Measurements from ENCODE around the gene LMF1.
"Not testable (repeated sequence)": the region's sequence is repeated elsewhere in the genome, so short reads cannot be mapped to it uniquely, and the experiment has no call there.

Gene LMF1

DNA sequence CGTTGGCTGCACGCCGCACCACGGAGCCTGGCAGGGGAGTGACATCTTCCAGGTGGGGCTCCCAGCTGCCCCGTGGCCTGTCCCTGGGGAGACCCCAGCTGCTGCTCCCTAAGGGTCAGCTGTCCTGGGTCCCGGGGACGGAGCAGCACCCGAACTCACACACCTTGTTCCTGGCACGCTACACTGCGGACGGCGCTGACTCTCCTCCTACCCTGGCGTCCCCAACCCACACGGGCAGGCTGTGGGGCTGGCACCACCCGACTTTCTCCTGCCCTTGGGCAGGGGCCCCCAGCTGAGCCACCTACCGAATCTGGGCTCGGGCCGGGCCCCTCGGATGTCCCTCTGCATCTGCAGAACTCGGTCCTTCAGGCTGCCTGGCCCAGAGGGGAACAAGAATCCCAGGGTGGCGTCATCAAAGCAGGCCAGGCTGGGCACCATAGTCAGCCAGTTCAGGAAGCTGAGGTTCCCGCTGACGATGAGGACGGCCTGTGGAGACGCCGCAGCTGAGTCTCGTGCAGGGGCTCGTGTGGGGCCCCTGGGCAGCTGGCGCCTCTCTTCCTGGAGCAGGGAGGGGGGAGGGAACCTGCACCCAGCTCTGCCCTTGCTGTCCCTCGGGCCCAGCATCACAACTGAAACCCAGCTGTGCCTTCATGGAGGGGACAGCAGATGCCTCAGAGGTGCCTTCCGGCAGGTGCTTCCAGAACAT lies 99.8 kb downstream of the LMF1 start:
- no peaks in the 10 kb centered on the region for H3K4me1 Mint-ChIP-seq (ENCODE audit: low read depth in 2 of 2)
- DNase-seq = no peak
- H3K36me3 Mint-ChIP-seq (ENCODE audit: insufficient read depth) = no peaks in the 10 kb centered on the region
- H3K27me3 Mint-ChIP-seq = no peaks in the 10 kb centered on the region
- ATAC-seq (replicated peaks) = no peak
- H3K27ac Mint-ChIP-seq = no peak overlapping the region
- no peak overlapping the region for H3K4me3 Mint-ChIP-seq
- H3K9me3 Mint-ChIP-seq = no peaks in the 10 kb centered on the region

DNA sequence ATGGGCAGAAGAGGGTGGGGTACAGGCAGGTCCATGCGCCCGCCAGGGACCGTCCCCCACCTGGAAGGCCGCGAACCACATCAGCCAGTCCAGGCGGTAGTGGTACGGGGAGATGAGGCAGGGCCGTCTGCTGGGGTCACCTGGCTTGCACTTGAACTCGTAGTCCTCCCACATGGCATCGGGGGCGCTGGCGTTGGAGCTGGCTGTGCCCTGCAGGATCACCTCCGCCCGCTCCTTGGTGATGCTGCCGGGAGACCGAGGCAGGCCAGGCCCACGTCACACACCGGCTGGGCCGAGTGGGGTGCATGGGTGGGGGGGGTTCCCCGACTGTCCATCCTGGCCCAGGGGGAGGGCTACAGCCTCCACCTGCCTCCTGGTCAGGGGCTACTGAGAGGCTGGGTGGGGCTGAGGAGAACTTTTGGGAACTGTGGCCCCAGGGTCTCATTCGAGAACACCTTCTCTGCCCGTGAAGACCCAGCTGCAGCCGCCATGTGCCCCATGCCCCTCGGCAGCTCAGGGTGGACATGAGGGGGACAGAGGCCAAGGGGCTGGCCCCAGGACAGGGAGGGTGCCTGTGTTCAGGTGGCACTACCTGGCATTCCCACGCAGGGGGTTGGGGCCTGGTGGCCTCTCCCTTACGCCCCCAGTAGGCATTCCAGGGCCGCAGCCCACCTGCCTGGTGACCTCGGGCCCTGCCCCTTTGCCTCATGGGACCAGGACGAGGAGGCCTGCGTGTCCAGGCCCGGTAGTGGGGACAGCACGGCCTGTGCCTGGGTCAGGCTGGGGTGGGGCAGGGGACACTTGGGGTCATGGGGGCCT lies 100.8 kb downstream of the LMF1 start:
- no peak overlapping the region for H3K27ac Mint-ChIP-seq
- ATAC-seq (replicated peaks) (no peak), DNase-seq (no peak)
- H3K27me3 Mint-ChIP-seq = no peaks in the 10 kb centered on the region
- no peaks in the 10 kb centered on the region for H3K4me1 Mint-ChIP-seq (ENCODE audit: low read depth in 2 of 2)
- H3K36me3 Mint-ChIP-seq (ENCODE audit: insufficient read depth) = no peaks in the 10 kb centered on the region
- no peaks in the 10 kb centered on the region for H3K9me3 Mint-ChIP-seq
- no peak overlapping the region for H3K4me3 Mint-ChIP-seq

DNA sequence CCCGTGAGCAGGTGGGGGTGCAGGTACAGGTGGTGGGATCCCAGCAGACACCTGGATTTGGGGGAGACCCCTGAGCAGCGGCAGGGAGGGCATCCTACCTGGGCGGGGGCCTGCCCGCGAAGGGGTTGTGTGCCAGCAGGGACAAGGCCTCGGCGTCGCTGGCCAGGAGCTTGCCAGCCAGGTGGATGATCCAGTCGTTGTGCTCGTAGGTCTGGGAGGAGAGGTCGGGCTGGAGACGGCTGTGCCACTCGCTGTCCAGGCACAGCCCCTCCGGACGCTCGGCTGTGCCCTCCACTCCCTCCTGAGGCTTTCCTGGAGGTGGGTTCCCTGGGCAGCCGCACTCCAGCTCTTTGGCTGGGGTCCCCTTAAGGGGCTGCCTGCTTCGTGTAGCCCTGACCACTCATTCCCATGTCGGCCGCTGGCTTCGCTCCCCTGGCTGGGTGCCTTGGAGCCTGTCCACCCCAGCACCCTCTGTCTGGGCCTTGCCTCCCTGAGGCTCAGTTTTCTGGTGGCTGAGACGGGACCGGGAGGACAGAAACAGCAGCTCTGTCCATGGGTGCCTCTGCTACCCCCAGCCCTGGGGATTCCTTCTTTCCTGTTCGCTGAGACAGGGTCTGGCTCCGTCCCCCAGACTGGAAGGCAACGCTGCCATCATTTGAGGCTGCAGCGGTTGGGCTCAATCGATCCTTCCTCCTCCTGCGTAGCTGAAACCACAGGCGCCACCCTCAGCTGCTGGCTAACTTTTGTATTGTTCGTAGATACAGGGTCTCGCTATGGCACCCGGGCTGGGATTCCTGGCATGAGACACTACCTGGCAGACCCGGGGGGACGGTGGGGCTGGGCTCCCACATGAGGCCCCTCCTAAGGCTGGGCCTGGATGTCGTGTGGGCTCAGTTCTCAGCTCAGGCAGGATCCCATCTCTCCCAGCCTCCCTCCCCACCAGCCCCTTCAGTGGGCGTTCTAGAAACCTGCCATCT lies 101.7 kb downstream of the LMF1 start:
- Mint-ChIP-seq H3K27ac (no peak overlapping the region), H3K27me3 (no peaks in the 10 kb centered on the region), H3K4me1 (ENCODE audit: low read depth in 2 of 2) (no peaks in the 10 kb centered on the region), H3K4me3 (no peak overlapping the region), H3K36me3 (ENCODE audit: insufficient read depth) (no peaks in the 10 kb centered on the region), H3K9me3 (no peaks in the 10 kb centered on the region)
- ATAC-seq (replicated peaks) = no peak
- DNase-seq = no peak

GRCh38 chr16:868386-868755 lies 102.4 kb downstream of the LMF1 start:
- H3K27ac Mint-ChIP-seq = no peak overlapping the region
- H3K4me1 Mint-ChIP-seq (ENCODE audit: low read depth in 2 of 2) = no peaks in the 10 kb centered on the region
- ATAC-seq (replicated peaks) (no peak), DNase-seq (no peak)
- no peaks in the 10 kb centered on the region for H3K36me3 Mint-ChIP-seq (ENCODE audit: insufficient read depth)
- H3K4me3 Mint-ChIP-seq = no peak overlapping the region
- no peaks in the 10 kb centered on the region for H3K9me3 Mint-ChIP-seq
- no peaks in the 10 kb centered on the region for H3K27me3 Mint-ChIP-seq

DNA sequence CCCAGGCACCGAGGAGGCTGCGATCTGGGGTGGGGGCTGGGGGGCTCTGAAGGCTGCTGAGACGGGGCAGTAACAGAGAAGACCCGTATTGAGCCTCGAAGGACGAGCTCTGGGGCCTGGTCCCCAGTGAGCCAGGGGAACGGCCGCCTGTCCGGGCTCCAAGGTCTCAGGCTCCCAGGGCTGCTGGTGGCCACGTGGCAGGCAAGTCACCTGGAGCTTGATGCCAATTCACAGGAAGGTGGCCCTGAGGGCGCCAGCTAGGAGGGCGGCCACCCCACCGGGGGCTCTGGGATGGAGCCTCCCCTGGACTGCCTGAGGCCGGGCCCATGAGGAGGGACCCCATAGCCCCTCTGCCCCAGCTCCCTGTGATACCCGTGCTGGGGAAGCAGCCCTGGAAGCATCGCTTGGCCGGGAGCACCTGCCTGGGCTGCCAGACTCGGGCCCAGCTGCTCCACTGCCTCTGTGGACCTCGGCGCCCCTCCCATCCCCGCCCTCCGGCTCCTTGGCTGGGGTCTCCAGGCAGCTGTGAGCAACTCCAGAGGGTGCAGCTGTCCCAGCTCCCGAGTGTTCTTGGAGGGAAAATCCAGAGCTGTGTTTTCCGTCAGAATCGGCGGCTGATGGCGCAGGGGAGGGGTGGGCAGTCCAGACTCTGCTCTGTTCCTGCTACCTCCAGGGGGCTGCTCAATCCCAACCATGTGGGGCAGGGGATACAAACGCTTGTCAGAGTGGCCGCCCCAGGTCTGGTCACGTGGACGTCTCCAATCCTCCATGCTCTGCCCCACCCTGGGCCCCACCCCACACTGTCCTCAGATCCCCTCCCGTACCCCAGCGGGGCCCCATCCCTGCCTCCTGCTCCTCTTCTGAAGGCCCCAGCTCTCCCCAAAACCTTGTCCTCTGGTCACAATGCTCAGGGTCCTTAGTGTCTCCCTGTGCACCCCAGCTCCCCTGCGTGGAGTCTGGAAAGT lies 103.1 kb downstream of the LMF1 start:
- DNase-seq = no peak
- no peak for ATAC-seq (replicated peaks)
- Mint-ChIP-seq H3K9me3 (no peaks in the 10 kb centered on the region), H3K27me3 (no peaks in the 10 kb centered on the region), H3K36me3 (ENCODE audit: insufficient read depth) (no peaks in the 10 kb centered on the region), H3K4me1 (ENCODE audit: low read depth in 2 of 2) (no peaks in the 10 kb centered on the region), H3K4me3 (no peak overlapping the region), H3K27ac (no peak overlapping the region)

GRCh38 chr16:866252-866896 lies 104.4 kb downstream of the LMF1 start:
- ATAC-seq (replicated peaks) (no peak), DNase-seq (no peak)
- Mint-ChIP-seq H3K27me3 (no peaks in the 10 kb centered on the region), H3K4me3 (no peak overlapping the region), H3K36me3 (ENCODE audit: insufficient read depth) (no peaks in the 10 kb centered on the region), H3K27ac (no peak overlapping the region), H3K4me1 (ENCODE audit: low read depth in 2 of 2) (no peaks in the 10 kb centered on the region), H3K9me3 (no peaks in the 10 kb centered on the region)

DNA sequence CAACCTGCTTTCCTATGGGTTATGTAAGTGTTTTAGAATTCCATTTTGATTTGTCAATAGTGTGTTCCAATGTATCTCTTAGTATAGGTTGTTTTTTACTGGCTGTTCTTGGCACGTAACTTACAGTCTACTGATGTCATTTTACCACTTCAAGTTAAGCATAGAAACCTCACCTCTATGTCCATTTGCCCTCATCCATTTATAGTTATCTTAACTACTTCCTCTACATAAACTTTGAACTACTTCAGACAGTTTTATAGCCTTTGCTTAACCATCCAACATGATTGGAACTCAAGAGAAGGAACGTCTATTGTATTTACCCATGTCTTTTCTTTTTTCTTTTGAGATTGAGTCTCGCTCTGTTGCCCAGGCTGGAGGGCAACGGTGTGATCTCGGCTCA lies 105.8 kb downstream of the LMF1 start:
- Mint-ChIP-seq H3K4me1 (ENCODE audit: low read depth in 2 of 2) (no peaks in the 10 kb centered on the region), H3K36me3 (ENCODE audit: insufficient read depth) (peaks cover 4% of the 10 kb centered on the region), H3K27ac (no peak overlapping the region), H3K9me3 (no peaks in the 10 kb centered on the region), H3K4me3 (no peak overlapping the region), H3K27me3 (no peaks in the 10 kb centered on the region)
- ATAC-seq (replicated peaks) (no peak), DNase-seq (no peak)

DNA sequence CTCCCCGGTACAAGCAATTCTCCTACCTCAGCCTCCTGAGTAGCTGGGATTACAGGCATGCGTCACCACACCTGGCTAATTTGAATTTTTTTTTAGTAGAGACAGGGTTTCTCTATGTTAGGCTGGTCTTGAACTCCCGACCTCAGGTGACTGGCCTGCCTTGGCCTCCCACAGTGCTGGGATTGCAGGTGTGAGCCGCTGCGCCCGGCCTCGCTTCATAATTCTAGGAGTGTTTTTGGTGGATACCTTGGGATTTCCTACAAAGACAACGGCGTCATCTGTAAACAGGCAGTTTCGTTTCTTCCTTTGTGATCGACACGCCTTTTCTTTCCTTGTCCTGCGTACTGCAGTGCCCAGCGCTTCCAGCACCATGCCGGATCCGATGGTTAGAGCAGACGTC lies 109.3 kb downstream of the LMF1 start:
- Mint-ChIP-seq H3K36me3 (ENCODE audit: insufficient read depth) (peaks cover 5% of the 10 kb centered on the region), H3K4me3 (no peak overlapping the region), H3K27me3 (no peaks in the 10 kb centered on the region), H3K9me3 (no peaks in the 10 kb centered on the region), H3K27ac (peak overlapping the region in 1 of 2 donors; percentile 8), H3K4me1 (ENCODE audit: low read depth in 2 of 2) (no peaks in the 10 kb centered on the region)
- ATAC-seq (replicated peaks) = no peak
- no peak for DNase-seq

DNA sequence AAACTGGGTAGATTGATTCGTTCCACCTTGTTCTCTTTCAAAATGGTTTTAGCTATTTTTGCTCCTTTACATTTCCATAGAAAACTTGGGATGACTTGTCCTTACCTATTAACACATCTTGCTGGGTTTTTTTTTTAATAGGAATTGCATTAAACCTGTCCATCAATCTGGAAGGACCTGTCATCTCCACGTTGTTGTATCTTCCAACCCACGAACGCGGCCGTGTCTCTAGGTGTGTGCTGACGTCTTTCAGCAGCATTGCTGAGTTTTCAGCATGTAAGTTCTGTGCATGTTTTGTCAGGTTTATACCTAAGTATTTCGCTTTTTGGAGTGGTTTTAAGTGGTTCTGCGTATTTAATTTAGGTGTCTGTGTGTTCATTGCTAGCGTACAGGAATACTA lies 109.9 kb downstream of the LMF1 start:
- Mint-ChIP-seq H3K4me1 (ENCODE audit: low read depth in 2 of 2) (no peaks in the 10 kb centered on the region), H3K36me3 (ENCODE audit: insufficient read depth) (peaks cover 5% of the 10 kb centered on the region), H3K9me3 (no peaks in the 10 kb centered on the region), H3K4me3 (no peak overlapping the region), H3K27ac (no peak overlapping the region), H3K27me3 (no peaks in the 10 kb centered on the region)
- no peak for ATAC-seq (replicated peaks)
- DNase-seq = no peak

DNA sequence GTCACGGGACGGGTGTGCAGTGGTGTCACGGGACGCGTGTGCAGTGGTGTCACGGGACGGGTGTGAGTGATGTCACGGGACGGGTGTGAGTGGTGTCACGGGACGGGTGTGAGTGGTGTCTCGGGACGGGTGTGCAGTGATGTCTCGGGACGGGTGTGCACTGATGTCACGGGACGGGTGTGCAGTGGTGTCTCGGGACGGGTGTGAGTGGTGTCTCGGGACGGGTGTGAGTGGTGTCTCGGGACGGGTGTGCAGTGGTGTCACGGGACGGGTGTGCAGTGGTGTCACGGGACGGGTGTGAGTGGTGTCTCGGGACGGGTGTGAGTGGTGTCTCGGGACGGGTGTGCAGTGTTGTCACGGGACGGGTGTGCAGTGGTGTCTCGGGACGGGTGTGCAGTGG lies 111.8 kb downstream of the LMF1 start:
- not testable (repeated sequence) for H3K4me3 Mint-ChIP-seq; DNase-seq; H3K27me3 Mint-ChIP-seq; H3K9me3 Mint-ChIP-seq; ATAC-seq (replicated peaks); H3K36me3 Mint-ChIP-seq (ENCODE audit: insufficient read depth); H3K4me1 Mint-ChIP-seq (ENCODE audit: low read depth in 2 of 2); H3K27ac Mint-ChIP-seq

DNA sequence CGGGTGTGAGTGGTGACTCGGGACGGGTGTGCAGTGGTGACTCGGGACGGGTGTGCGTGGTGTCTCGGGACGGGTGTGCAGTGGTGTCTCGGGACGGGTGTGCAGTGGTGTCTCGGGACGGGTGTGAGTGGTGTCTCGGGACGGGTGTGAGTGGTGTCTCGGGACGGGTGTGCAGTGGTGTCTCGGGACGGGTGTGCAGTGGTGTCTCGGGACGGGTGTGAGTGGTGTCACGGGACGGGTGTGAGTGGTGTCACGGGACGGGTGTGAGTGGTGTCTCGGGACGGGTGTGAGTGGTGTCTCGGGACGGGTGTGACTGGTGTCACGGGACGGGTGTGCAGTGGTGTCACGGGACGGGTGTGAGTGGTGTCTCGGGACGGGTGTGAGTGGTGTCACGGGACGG lies 112.3 kb downstream of the LMF1 start:
- H3K4me1 Mint-ChIP-seq (ENCODE audit: low read depth in 2 of 2) = not testable (repeated sequence)

GRCh38 chr16:856811-857210 lies 114.0 kb downstream of the LMF1 start:
- Mint-ChIP-seq H3K9me3 (no peaks in the 10 kb centered on the region), H3K27ac (peak overlapping the region in 1 of 2 donors; percentile 35), H3K4me1 (ENCODE audit: low read depth in 2 of 2) (no peaks in the 10 kb centered on the region), H3K36me3 (ENCODE audit: insufficient read depth) (peaks cover 5% of the 10 kb centered on the region), H3K27me3 (no peaks in the 10 kb centered on the region), H3K4me3 (no peak overlapping the region)
- DNase-seq (no peak), ATAC-seq (replicated peaks) (no peak)

More for the DNA sequence above, 112.3 kb downstream of the LMF1 start:
- H3K4me3 Mint-ChIP-seq; H3K36me3 Mint-ChIP-seq (ENCODE audit: insufficient read depth); H3K9me3 Mint-ChIP-seq; H3K27me3 Mint-ChIP-seq; ATAC-seq (replicated peaks); H3K27ac Mint-ChIP-seq; DNase-seq: not testable (repeated sequence)

All from effector memory CD8-positive, alpha-beta T cell (primary cell).